Measurements from ENCODE around the gene TCHP.
A peak's percentile ranks its signal among the peaks of the same experiment; 100 is the strongest.
"Not testable (repeated sequence)": the region's sequence is repeated elsewhere in the genome, so short reads cannot be mapped to it uniquely, and the experiment has no call there.

The TCHP gene

GRCh38 chr12:109899783-109900751, at the start of gene TCHP:
TSS of gene TCHP (plus strand) at chr12:109900274. CDS start at chr12:109903027, 2,753 bp downstream.
- peak; percentile 79 for DNase-seq

DNA sequence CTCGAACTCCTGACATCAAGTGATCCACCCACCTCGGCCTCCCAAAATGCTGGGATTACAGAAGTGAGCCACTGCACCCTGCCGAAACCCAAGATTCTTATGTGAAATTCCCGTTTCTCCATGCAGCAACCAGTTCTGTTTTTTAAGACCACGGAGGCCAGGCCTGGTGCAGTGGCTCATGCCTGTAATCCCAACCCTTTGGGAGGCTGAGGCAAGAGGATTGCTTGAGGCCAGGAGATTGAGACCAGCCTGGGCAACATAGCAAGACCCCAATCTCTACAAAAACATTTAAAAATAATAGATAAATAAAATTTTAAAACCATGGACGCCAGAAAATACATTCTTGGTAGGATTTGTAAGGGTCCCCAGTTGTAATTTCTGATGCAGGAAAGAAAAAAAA, 49.6 kb upstream of the TCHP start:
- not testable (repeated sequence) for DNase-seq

- DNase-seq: no peak
Observed at GRCh38 chr12:109855377-109855776, 44.7 kb upstream of the TCHP start.

GRCh38 chr12:109857715-109858114, 42.4 kb upstream of the TCHP start:
- DNase-seq: no peak

GRCh38 chr12:109858764-109859163, 41.3 kb upstream of the TCHP start:
- DNase-seq: no peak

DNA sequence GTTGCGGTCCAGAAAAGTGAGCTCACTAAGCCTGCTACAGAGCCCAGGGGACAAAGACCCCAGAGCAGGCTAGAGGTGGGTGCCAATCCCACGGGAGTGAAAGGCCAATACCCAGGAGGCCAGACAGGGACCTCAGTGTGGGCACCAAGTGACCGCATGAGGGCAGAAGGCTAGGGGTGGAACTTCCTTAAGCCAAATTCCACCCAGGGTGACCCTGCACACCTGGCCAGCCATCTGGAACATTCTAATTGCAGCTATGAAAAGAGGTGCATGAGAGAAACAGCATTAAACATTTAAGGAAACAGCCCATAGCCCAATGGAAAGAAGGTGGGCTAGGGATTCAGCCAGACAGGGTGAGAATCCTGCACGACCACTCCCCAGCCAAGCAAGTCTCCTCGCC, 39.1 kb upstream of the TCHP start:
- no peak for DNase-seq

- DNase-seq: no peak
Observed at GRCh38 chr12:109861689-109862314, 38.3 kb upstream of the TCHP start.

GRCh38 chr12:109862491-109862890, 37.6 kb upstream of the TCHP start:
- not testable (repeated sequence) for DNase-seq

DNA sequence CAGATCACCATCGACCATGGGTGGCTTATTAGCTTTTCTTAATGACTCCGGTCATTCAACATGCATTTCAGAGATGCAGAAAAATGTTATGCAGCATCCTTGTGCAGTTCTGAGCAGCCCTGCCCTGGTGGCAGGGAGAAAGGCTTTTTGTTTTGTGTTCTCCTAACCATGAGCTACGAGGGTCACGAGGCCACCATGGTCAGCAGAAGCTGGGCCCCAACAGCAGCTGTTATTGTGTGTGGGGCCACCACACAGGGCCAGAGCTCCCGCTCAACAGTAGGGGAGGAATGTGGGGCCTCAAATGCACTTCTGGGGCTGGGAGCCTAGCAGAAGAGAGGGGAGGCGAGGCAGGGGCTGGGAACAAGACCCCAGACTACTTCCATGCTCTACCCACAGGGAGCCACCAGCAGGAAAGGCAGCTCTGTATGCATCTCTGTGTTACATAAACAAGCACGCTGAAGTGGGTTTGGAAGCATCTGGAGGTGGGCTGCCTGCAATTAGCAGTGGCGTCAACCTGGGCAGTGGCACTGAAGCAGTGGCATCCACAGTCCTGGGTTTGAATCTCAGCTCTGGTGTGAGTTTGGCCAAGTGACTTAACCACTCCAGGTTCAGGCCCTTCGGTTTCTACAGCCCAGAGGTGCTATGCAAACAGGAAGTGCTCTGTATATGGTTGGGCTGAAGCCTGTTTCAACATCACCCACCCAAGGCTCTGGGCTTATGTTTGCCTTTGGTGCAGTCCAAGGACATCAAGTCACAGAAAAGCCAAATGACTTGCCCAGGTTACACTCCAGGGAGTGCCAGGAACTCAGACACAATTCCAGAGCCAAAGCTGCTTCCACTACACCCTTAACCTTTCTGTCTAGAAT, 36.0 kb upstream of the TCHP start:
- no peak for DNase-seq

DNA sequence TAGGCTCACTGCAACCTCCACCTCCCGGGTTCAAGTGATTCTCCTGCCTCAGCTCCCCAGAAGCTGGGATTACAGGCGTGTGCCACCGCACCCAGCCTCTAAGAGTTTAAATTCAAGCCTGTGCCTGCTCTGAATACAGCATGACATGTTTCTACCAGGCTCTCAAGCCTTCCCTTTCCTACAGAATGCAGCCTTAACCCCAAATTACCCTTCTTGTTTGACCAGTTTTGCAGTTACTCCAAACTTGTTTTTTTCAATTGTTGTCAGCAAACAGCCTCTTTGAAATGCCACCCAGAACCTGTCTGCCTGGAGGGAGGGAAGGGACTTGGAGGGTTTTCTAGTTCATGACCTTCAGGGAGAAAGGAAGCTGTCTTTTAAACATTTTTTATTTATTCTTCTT, 35.2 kb upstream of the TCHP start:
- DNase-seq: no peak

DNA sequence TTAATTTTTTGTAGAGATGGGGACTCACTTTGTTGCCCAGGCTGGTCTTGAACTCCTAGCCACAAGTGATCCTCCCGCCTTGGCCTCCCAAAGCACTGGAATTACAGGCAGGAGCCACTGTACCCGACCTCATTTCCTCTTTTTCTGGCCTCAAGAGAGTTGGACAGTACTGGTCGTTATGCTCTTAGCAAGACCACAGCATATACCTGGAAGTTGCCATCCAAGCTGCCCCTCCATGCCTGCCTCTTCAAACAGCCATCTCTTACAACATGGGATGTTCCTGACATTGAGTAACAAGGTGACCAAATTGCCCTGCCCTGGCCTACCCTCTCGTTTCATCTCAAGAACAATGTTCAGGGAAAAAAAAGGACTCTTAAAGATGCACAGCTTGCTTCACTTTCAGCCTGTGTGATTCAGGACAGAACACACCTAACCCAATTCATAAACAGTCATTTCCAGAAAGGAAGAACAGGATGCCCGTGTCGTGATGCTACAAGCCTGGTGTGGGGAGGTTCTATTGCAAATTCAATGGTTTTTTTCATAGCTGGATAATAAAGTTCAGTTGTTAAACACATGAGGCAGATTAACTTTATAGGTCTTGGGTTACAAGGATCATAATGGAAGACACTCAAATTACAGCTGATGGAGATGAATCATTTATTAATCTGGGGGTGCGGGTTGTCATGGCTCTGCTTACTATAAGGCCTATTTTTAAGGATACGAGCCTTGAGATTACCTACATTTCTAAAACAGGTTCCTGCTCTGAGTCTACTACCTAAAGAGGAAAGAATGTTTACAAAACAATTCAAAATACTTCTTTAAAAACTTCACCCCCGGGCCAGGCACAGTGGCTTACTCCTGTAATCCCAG, 31.7 kb upstream of the TCHP start:
- no peak for DNase-seq

DNA sequence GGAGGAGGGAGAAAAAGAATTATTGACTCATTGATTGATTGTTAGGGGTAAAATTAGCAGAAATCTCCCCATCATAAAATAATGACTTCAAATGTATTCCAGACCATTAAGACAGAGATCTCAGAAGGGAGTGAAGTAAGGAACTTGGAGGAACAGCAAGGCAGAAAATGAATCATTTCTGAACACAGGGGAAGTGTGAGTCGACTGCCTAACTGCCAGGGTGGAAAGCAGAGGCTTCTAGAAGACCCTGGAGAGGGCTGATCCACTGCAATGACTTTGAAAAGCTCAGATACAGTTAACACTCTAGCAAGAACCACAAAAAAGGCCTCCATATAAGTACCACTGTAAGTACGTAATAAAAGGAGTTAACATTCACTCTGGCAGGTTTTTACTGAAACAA, 29.4 kb upstream of the TCHP start:
- DNase-seq: no peak

DNA sequence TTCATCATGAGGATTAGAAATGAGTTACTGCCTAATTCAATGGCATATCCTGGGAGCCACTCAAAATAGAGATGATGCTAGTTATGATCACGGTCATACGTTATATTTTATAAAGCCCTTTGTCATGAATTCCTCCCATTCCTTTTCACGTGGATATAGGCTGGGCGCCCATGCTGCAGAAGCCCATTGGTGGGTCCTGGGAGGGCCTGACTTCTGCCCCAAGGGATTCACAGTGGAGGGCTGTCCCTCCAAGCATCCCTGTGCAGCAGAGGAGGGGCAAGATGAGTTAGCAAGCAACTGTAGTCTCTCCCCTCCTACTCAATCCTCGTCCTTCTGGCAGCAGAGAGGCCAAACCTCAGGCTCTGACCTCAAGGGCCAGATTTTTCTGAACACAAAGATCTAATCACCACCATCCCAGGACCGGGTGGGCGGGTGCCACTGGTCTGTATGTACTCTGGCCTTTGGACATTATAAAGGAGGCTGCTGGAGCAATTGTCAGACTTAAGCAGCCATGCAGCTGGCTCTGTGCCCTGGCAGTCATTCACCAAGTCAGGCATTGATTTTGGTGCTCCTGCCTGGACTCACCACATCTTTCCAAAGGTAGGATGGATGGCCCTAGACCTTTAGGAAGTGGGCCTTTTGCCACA, 28.3 kb upstream of the TCHP start:
- no peak for DNase-seq

DNA sequence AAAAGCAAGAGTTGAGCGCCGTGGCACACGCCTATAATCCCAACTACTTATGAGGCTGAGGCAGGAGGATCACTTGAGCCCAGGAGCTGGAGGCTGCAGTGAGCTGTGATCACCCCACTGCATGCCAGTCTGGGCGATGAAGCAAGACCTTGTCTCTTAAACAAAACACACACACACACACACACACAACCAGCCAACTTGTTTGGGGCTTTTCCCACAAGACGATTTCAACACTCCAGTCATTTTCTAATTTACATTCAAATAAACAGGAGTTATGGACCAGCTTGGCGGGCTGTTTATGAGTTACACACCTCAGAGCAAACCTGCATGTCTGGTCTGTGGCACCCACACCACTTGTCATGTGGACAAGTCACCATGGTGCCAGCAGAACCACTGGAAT, 26.4 kb upstream of the TCHP start:
- no peak for DNase-seq

DNA sequence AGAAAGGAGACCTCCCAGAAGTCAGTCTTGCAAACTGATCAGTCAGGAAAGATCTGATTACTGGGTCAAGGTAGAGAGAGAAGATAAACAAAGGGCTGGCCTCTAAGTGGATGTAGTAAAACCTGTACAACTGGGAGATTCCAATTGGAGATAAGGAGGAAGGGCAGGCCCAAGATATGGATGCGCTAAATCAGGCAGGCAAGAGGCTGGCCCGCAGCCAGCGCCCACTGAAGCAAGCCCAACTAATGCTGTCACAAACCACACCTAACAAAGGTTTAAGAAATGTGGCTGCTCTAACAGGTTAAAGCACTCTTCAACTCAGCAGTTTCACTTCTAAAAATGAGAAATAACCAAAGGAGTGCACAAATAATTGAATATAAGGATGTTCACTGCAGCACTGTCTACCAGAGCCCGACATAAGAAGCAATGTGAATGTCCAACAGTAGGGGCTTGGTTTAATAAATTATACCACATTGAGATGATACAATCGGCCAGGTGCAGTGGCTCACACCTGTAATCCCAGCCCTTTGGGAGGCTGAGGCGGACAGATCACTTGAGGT, 24.4 kb upstream of the TCHP start:
- DNase-seq: no peak

DNA sequence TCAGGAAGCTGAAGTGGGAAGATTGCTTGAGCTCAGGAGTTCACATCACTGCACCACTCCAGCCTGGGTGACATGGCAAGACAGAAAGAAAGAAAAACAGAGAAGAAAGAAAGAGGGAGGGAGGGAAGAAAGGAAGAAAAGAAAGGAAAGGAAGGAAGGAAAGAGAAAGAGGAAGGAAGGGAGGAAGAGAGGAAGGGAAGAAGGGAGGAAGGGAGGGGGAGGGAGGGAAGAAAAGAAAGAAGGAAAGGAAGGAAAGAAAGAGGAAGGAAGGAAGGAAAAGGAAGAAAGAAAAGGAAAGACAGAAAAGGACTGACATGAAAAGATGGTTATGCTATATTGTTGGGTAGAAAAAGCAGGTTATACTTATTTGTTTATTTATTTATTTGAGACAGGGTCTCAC, 23.7 kb upstream of the TCHP start:
- DNase-seq: no peak

- DNase-seq: no peak
Observed at GRCh38 chr12:109877504-109878246, 22.4 kb upstream of the TCHP start.

- DNase-seq: no peak
Observed at GRCh38 chr12:109878247-109878625, 21.8 kb upstream of the TCHP start.

- no peak for DNase-seq
Observed at GRCh38 chr12:109878749-109879148, 21.3 kb upstream of the TCHP start.

DNA sequence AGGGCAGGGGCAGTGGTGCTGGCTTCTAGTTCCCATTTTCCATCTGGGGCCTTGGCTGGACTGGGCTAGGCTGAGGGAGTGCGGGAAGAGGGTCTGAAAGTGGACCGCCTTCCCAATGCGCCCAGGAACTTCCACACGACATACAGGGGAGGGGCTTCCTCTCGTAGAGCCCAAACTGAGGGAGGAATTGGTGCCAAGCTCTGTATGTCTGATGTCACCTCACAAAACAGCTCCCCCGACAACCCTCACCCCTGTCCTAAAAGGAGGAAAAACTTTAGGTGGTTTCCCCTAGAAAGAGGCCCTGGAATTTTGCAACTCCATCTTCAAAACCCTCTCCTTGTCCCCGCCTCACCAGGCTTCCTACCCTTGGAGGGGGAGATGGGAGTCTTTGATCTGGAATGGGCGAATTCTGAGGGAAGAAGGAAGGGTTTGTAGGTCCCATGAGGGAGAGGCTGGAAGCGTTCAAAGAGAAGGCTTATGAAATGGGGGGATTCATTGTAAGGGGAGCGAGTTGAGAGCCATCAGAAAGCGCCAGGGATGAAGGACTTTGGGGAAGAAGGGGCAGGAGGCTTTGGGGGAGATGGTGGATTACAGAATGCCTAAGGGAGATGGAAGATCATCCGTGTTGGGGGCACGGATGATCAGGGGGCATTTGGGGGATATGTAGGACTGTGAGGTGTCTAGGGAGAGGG, 20.6 kb upstream of the TCHP start:
- DNase-seq: no peak

Measured in NCI-H2171 (cell line).